HL-60 (cell line): ENCODE results near the gene TNFRSF8.

Experiments
- GABPA ChIP-seq: IDR thresholded peaks from 2 replicates; pipeline ENCODE4 v1.6.1; 2012; ENCODE audit warnings: low read depth
- POLR2AphosphoS5 ChIP-seq: IDR thresholded peaks from 2 replicates; pipeline ENCODE4 v1.6.1; 2012; ENCODE audit warnings: low read depth
- SPI1 ChIP-seq: IDR thresholded peaks from 2 replicates; pipeline ENCODE4 v1.6.1; 2012; ENCODE audit warnings: low read depth, mild to moderate bottlenecking, borderline replicate concordance
- TF ChIP-seq, protein P1 (sequence below): IDR thresholded peaks from one replicate; pipeline ENCODE4 v1.5.1; 2011; ENCODE audit warnings: low read length, control low read depth, inconsistent platforms; ENCODE audit not compliant: insufficient read depth
- TF ChIP-seq, protein P2 (sequence below): IDR thresholded peaks from 2 replicates; pipeline ENCODE4 v1.6.1; 2012; ENCODE audit warnings: low read depth; ENCODE audit not compliant: insufficient replicate concordance

DNA sequence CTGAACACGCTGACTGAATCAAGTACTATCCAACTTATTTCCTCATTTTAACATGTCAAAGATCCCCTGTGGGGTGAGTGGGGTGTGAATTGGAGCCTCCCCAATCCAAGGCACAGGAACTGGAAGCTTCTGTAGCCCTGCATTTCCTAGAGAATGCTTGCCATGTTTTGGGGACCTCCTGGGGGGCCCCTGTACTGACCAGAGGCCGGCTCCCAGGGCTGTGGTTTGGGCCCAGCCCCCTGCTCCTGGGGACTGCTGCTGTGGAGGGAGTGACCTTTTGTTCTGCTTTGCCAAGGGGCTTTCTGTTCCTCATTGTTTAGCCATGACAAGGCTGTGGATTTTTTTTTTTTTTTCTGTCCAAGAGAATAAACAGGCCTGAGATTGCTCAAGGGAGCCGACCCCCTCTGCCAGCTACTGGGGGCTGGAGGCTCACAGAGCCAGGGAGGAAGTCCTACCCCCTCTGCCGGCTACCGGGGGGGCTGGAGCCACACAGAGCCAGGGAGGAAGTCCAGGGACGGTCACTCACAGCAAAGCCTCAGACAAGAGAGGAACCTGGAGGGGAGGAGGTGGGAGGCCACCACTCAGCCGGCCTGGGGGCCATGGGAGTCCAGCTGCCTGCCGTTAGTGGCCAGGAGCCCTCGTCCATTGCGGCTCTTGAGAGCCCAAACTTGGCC is 121.0 kb downstream of the TNFRSF8 start:
- TF ChIP-seq POLR2AphosphoS5 (peak; percentile 14), GABPA (no peak), SPI1 (peak; percentile 97)
- TF ChIP-seq, protein P1, sequence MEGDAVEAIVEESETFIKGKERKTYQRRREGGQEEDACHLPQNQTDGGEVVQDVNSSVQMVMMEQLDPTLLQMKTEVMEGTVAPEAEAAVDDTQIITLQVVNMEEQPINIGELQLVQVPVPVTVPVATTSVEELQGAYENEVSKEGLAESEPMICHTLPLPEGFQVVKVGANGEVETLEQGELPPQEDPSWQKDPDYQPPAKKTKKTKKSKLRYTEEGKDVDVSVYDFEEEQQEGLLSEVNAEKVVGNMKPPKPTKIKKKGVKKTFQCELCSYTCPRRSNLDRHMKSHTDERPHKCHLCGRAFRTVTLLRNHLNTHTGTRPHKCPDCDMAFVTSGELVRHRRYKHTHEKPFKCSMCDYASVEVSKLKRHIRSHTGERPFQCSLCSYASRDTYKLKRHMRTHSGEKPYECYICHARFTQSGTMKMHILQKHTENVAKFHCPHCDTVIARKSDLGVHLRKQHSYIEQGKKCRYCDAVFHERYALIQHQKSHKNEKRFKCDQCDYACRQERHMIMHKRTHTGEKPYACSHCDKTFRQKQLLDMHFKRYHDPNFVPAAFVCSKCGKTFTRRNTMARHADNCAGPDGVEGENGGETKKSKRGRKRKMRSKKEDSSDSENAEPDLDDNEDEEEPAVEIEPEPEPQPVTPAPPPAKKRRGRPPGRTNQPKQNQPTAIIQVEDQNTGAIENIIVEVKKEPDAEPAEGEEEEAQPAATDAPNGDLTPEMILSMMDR = no peak
- TF ChIP-seq, protein P2, sequence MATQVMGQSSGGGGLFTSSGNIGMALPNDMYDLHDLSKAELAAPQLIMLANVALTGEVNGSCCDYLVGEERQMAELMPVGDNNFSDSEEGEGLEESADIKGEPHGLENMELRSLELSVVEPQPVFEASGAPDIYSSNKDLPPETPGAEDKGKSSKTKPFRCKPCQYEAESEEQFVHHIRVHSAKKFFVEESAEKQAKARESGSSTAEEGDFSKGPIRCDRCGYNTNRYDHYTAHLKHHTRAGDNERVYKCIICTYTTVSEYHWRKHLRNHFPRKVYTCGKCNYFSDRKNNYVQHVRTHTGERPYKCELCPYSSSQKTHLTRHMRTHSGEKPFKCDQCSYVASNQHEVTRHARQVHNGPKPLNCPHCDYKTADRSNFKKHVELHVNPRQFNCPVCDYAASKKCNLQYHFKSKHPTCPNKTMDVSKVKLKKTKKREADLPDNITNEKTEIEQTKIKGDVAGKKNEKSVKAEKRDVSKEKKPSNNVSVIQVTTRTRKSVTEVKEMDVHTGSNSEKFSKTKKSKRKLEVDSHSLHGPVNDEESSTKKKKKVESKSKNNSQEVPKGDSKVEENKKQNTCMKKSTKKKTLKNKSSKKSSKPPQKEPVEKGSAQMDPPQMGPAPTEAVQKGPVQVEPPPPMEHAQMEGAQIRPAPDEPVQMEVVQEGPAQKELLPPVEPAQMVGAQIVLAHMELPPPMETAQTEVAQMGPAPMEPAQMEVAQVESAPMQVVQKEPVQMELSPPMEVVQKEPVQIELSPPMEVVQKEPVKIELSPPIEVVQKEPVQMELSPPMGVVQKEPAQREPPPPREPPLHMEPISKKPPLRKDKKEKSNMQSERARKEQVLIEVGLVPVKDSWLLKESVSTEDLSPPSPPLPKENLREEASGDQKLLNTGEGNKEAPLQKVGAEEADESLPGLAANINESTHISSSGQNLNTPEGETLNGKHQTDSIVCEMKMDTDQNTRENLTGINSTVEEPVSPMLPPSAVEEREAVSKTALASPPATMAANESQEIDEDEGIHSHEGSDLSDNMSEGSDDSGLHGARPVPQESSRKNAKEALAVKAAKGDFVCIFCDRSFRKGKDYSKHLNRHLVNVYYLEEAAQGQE = no peak
